ENCODE results near the gene TP53I13.

GRCh38 chr17:29591146-29591736, 22.7 kb downstream of the TP53I13 start:
- TF ChIP-seq CTCF (IDR thresholded peaks at IDR 0.05) (no peak), POLR2A (IDR thresholded peaks at IDR 0.05) (no peak), EP300 (IDR thresholded peaks at IDR 0.05; ENCODE audit: low read depth) (no peak), POLR2AphosphoS5 (IDR thresholded peaks at IDR 0.05) (no peak)

Data from transverse colon (tissue), 4 donors.